GM15510 (cell line): ENCODE measurements around the gene IFNK.

Experiments
- POLR2A ChIP-seq: IDR thresholded peaks from 3 replicates; pipeline ENCODE4 v1.6.1; 2011; ENCODE audit warnings: borderline replicate concordance; ENCODE audit not compliant: insufficient read length; ENCODE audit errors: extremely low read depth

The IFNK gene

GRCh38 chr9:27572061-27572460 lies 48.0 kb downstream of the IFNK start:
- no peak for TF ChIP-seq POLR2A

- TF ChIP-seq POLR2A, result no peak
Measured at GRCh38 chr9:27572566-27572917, 48.5 kb downstream of the IFNK start.

GRCh38 chr9:27572918-27573633 lies 49.0 kb downstream of the IFNK start, which contains the start of gene C9orf72:
Gene C9orf72, minus strand, starts transcription at chr9:27573481. Its CDS starts 6,361 bp downstream, at chr9:27567120.
- TF ChIP-seq POLR2A, result peak; percentile 70

GRCh38 chr9:27573634-27574590 lies 49.8 kb downstream of the IFNK start:
- TF ChIP-seq POLR2A, result peak; percentile 63
